Right lobe of liver (tissue), 6 donors: ENCODE data around the gene BLZF1. TPM values are rescaled to one million over a fixed set of nuclear protein-coding genes. Genes with fewer than 3 reads are reported as not detected.
"Not testable (repeated sequence)": the region's sequence is repeated elsewhere in the genome, so short reads cannot be mapped to it uniquely, and the experiment has no call there.

Experiments used
- ATAC-seq, 4 donors: fragments of 200-7000 bp; cut with Tn5 transposase; one replicate each; pipeline ENCODE4 v1.9.1; 2020; ENCODE audit warnings: mild to moderate bottlenecking in 4 of 4, moderate library complexity in 4 of 4
- DNase-seq, 3 donors: peaks; one replicate each; pipeline ENCODE4 v3.0.0-alpha.2; 2020
- H3K27ac ChIP-seq, 3 donors: fragments of 200-600 bp; one replicate each; pipeline ENCODE4 v1.8.0; 2022
- H3K27me3 ChIP-seq, 2 donors: fragments of 200-600 bp; one replicate each; pipeline ENCODE4 v1.8.0; 2022
- H3K36me3 ChIP-seq, 4 donors: fragments of 200-600 bp; sonication (generic) in 1 of 4; one replicate each; pipeline versions ENCODE4 v1.5.1 to v1.8.0; 2017 to 2022; ENCODE audit warnings: control low read depth in 1 of 4
- H3K4me1 ChIP-seq, 4 donors: fragments of 200-600 bp; sonication (generic) in 1 of 4; one replicate each; pipeline versions ENCODE4 v1.5.1 to v1.8.0; 2017 to 2022; ENCODE audit warnings: control low read depth in 1 of 4
- H3K4me3 ChIP-seq, 3 donors: fragments of 200-600 bp; one replicate each; pipeline ENCODE4 v1.8.0; 2022
- H3K9me3 ChIP-seq, 4 donors: fragments of 200-600 bp; sonication (generic) in 1 of 4; one replicate each; pipeline versions ENCODE4 v1.5.1 to v1.8.0; 2017 to 2022; ENCODE audit warnings: control low read depth in 1 of 4
- CTCF ChIP-seq, 4 donors: fragments of 200-600 bp in 3 of 4; fragments of 450-650 bp in 1 of 4; IDR thresholded peaks; one replicate each; pipeline versions ENCODE4 v1.5.1 to v1.8.0; 2016 to 2022; ENCODE audit warnings: antibody characterized with exemption in 4 of 4, mild to moderate bottlenecking in 2 of 4
- POLR2A ChIP-seq: fragments of 450-650 bp; IDR thresholded peaks from one replicate; pipeline ENCODE4 v1.6.1; 2017; ENCODE audit warnings: antibody characterized with exemption, mild to moderate bottlenecking
- WGBS: methylation state at CpG from one replicate; pipeline ENCODE4 v1.1.6; 2018; ENCODE audit warnings: low coverage, low lambda C conversion rate; ENCODE audit not compliant: insufficient coverage; ENCODE audit errors: missing lambda C conversion rate; 5-methylcytosine and 5-hydroxymethylcytosine counted together
- intact Hi-C, 2 donors: fragments of 100-400 bp; cut with DNase I; formaldehyde crosslinking; loops; one replicate each; pipeline versions ENCODE4 v1.11.2 to v1.14.1; 2022
- total RNA-seq, 6 experiments: library from RNA; depleted of rRNA in 2 of 6; stranded (reverse); fragments of >200 nt in 2 of 6; fragmentation: NEBNext Ultra II Directional in 3 of 6; extraction: Animal tissue kit (Norgen Biotek cat#: 25700) in 3 of 6; gene quantifications; one replicate each; pipeline versions ENCODE4 v1.1.0 to v1.2.4, GENCODE V29; 2016 to 2023
- donor health status: DM: no; HTN: yes; CAD: no.
- donor health status: DM: no; HTN: no; CAD: no.
- donor health status: DM: no; HTN: no; CAD: no.
- donor health status: DM: no; HTN: yes; CAD: no.
- donor health status: DM: no; HTN: yes; CAD: no.

The BLZF1 gene
- total RNA-seq, 6 experiments from 2014 or later: 8.2 to 13.2 (median 10.1) TPM

- no peaks in the 10 kb centered on the region for H3K27me3 ChIP-seq
- H3K4me1 ChIP-seq: peaks cover 0 to 11% (median 0%) of the 10 kb centered on the region in 4 donors
- intact Hi-C loops: no loop called here
- H3K27ac ChIP-seq: no peak overlapping the region
- H3K4me3 ChIP-seq: no peak overlapping the region
- peaks cover 0 to 22% (median 7%) of the 10 kb centered on the region in 4 donors for H3K36me3 ChIP-seq
- no peaks in the 10 kb centered on the region for H3K9me3 ChIP-seq
- no peak for ATAC-seq
- TF ChIP-seq CTCF (IDR thresholded peaks at IDR 0.05) (no peak), POLR2A (no peak)
- no peak for DNase-seq
These were observed 19.4 kb downstream of the BLZF1 start for GRCh38 chr1:169387399-169387798.

GRCh38 chr1:169390303-169390702 is 22.3 kb downstream of the BLZF1 start:
- TF ChIP-seq POLR2A (no peak), CTCF (IDR thresholded peaks at IDR 0.05) (no peak)
- no peak overlapping the region for H3K4me3 ChIP-seq
- H3K9me3 ChIP-seq: no peaks in the 10 kb centered on the region
- no peaks in the 10 kb centered on the region for H3K4me1 ChIP-seq
- H3K27ac ChIP-seq: no peak overlapping the region
- no peaks in the 10 kb centered on the region for H3K27me3 ChIP-seq
- intact Hi-C loops: no loop called here
- DNase-seq (no peak), ATAC-seq (no peak)
- peaks cover 0 to 22% (median 7%) of the 10 kb centered on the region in 4 donors for H3K36me3 ChIP-seq

- peaks cover 0 to 15% (median 5%) of the 10 kb centered on the region in 4 donors for H3K36me3 ChIP-seq
- no peaks in the 10 kb centered on the region for H3K9me3 ChIP-seq
- no peak overlapping the region for H3K27ac ChIP-seq
- 78% methylated on average over 1 of the region's 1 CpG for WGBS
- H3K4me3 ChIP-seq: no peak overlapping the region
- no peaks in the 10 kb centered on the region for H3K4me1 ChIP-seq
- intact Hi-C loops: no loop called here
- ATAC-seq (no peak), DNase-seq (no peak)
- H3K27me3 ChIP-seq: no peaks in the 10 kb centered on the region
- TF ChIP-seq CTCF (IDR thresholded peaks at IDR 0.05): no peak
- no peak for TF ChIP-seq POLR2A
These were observed 24.4 kb downstream of the BLZF1 start for GRCh38 chr1:169392406-169392805.

GRCh38 chr1:169395955-169396354 is 28.0 kb downstream of the BLZF1 start:
- Histone ChIP-seq H3K4me1 (no peaks in the 10 kb centered on the region), H3K9me3 (no peaks in the 10 kb centered on the region), H3K27me3 (no peaks in the 10 kb centered on the region), H3K36me3 (peaks cover 0 to 2% (median 0%) of the 10 kb centered on the region in 4 donors), H3K27ac (no peak overlapping the region), H3K4me3 (no peak overlapping the region)
- 93% methylated on average over 3 of the region's 3 CpGs for WGBS
- intact Hi-C loops: no loop called here
- DNase-seq (no peak), ATAC-seq (no peak)
- TF ChIP-seq POLR2A (no peak), CTCF (IDR thresholded peaks at IDR 0.05) (no peak)

GRCh38 chr1:169402578-169402977 is 34.6 kb downstream of the BLZF1 start:
- 64% methylated on average over 1 of the region's 1 CpG for WGBS
- H3K4me1 ChIP-seq, H3K27ac ChIP-seq, H3K27me3 ChIP-seq, H3K36me3 ChIP-seq, H3K9me3 ChIP-seq, DNase-seq, ATAC-seq, intact Hi-C loops, H3K4me3 ChIP-seq: not testable (repeated sequence)

- H3K4me3 ChIP-seq, H3K27me3 ChIP-seq, ATAC-seq, H3K27ac ChIP-seq, intact Hi-C loops, DNase-seq, H3K36me3 ChIP-seq, H3K9me3 ChIP-seq, H3K4me1 ChIP-seq: not testable (repeated sequence)
- 92% methylated on average over 4 of the region's 5 CpGs for WGBS
These were observed 40.3 kb downstream of the BLZF1 start for GRCh38 chr1:169408340-169408739.
